Neural progenitor cell (in vitro differentiated cells): ENCODE measurements around the gene TSPYL1.

Experiments used
- CTCF ChIP-seq: fragments of 200-600 bp; sonication (generic); IDR thresholded peaks from 2 replicates; pipeline ENCODE4 v1.5.1; 2017; ENCODE audit warnings: antibody characterized with exemption, mild to moderate bottlenecking
- EZH2 ChIP-seq: fragments of 200-600 bp; sonication (generic); IDR thresholded peaks from 2 replicates; pipeline ENCODE4 v1.6.1; 2017; ENCODE audit warnings: antibody characterized with exemption, mild to moderate bottlenecking, moderate library complexity
- EZH2phosphoT487 ChIP-seq: fragments of 200-600 bp; sonication (generic); IDR thresholded peaks from 2 replicates; pipeline ENCODE4 v1.6.1; 2017; ENCODE audit warnings: antibody characterized with exemption

DNA sequence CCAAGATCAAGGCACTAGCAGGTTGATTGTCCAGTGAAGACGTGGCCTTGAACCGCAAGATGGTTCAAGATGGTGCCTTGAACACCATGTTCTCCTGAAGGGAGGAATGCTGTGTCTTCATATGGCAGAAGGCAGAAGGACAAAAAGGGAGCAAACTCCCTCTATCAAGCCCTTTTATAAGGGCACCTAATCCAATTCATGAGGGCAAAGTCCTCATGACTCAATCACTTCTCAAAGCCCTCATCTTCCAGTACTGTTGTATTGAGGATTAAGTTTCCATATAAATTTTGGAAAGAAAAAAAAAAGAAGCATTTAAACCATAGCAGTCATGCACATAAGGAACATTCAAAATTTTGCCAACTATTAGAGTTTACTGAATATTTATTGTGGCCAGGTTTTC, 29.9 kb upstream of the TSPYL1 start:
- TF ChIP-seq CTCF (no peak), EZH2phosphoT487 (no peak), EZH2 (no peak)
